ENCODE results near the gene DNPEP. TPM values are rescaled to one million over a fixed set of nuclear protein-coding genes. Genes with fewer than 3 reads are reported as not detected.

DNPEP gene
- total and polyA plus RNA-seq, 2 donors from 2014 or later: 53.3 to 71.0 TPM

DNA sequence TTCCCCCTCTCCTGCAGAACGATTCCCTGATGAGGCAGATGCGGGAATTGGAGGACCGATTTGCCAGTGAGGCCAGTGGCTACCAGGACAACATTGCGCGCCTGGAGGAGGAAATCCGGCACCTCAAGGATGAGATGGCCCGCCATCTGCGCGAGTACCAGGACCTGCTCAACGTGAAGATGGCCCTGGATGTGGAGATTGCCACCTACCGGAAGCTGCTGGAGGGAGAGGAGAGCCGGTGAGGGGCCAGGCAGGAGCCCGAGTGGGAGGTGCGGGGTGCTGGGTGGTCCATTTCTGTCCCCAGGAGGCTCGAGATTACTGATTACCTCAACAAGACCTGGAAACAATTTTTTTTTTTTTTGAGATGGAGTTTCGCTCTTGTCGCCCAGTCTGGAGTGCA lies 33.6 kb upstream of the DNPEP start:
- Histone ChIP-seq H3K27me3 (ENCODE audit: control insufficient read depth, insufficient read depth, low read length) (no peaks in the 10 kb centered on the region), H3K4me1 (ENCODE audit: control insufficient read depth in 2 of 3, insufficient read depth in 2 of 3, low read depth in 1 of 3, low read length in 3 of 3) (no peaks in the 10 kb centered on the region), H3K27ac (ENCODE audit: low read depth in 2 of 2, low read length in 2 of 2) (no peak overlapping the region), H3K36me3 (ENCODE audit: control insufficient read depth in 2 of 3, insufficient read depth in 3 of 3, low read length in 3 of 3) (no peaks in the 10 kb centered on the region), H3K9ac (ENCODE audit: low read length in 3 of 3) (no peak overlapping the region), H3K4me3 (ENCODE audit: low read length in 3 of 3) (no peak overlapping the region), H3K9me3 (ENCODE audit: control insufficient read depth in 2 of 3, insufficient read depth in 1 of 3, low read length in 3 of 3) (no peaks in the 10 kb centered on the region)
- intact Hi-C loops (cut with DNase I): no loop called here
- peak in 1 of 5 donors; percentile 29 for DNase-seq
- FAIRE-seq: no peak
- TF ChIP-seq, protein P1, sequence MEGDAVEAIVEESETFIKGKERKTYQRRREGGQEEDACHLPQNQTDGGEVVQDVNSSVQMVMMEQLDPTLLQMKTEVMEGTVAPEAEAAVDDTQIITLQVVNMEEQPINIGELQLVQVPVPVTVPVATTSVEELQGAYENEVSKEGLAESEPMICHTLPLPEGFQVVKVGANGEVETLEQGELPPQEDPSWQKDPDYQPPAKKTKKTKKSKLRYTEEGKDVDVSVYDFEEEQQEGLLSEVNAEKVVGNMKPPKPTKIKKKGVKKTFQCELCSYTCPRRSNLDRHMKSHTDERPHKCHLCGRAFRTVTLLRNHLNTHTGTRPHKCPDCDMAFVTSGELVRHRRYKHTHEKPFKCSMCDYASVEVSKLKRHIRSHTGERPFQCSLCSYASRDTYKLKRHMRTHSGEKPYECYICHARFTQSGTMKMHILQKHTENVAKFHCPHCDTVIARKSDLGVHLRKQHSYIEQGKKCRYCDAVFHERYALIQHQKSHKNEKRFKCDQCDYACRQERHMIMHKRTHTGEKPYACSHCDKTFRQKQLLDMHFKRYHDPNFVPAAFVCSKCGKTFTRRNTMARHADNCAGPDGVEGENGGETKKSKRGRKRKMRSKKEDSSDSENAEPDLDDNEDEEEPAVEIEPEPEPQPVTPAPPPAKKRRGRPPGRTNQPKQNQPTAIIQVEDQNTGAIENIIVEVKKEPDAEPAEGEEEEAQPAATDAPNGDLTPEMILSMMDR (IDR thresholded peaks at IDR 0.05; ENCODE audit: borderline replicate concordance, extremely low read depth, insufficient read depth): no peak

DNA sequence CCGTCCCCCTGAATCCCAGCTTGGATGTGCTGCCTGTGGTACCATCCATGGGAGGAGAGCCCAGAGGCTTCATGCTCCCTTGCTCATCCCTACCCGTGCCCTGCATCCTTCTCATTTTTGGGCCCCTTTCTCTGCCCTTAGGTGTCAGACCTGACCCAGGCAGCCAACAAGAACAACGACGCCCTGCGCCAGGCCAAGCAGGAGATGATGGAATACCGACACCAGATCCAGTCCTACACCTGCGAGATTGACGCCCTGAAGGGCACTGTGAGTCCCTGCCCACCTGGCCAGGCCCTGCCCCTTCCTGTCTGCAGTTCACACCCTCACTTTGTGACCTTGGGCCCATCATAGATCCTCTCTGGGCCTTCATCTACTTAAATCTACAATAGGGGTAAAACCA lies 33.0 kb upstream of the DNPEP start:
- no peak overlapping the region for H3K27ac ChIP-seq (ENCODE audit: low read depth in 2 of 2, low read length in 2 of 2)
- FAIRE-seq (no peak), DNase-seq (peak in 1 of 5 donors; percentile 28)
- H3K27me3 ChIP-seq (ENCODE audit: control insufficient read depth, insufficient read depth, low read length): no peaks in the 10 kb centered on the region
- no peaks in the 10 kb centered on the region for H3K4me1 ChIP-seq (ENCODE audit: control insufficient read depth in 2 of 3, insufficient read depth in 2 of 3, low read depth in 1 of 3, low read length in 3 of 3)
- H3K9ac ChIP-seq (ENCODE audit: low read length in 3 of 3): no peak overlapping the region
- intact Hi-C loops (cut with DNase I): no loop called here
- H3K9me3 ChIP-seq (ENCODE audit: control insufficient read depth in 2 of 3, insufficient read depth in 1 of 3, low read length in 3 of 3): no peaks in the 10 kb centered on the region
- no peak overlapping the region for H3K4me3 ChIP-seq (ENCODE audit: low read length in 3 of 3)
- TF ChIP-seq, protein P1 (IDR thresholded peaks at IDR 0.05; ENCODE audit: borderline replicate concordance, extremely low read depth, insufficient read depth): no peak
- no peaks in the 10 kb centered on the region for H3K36me3 ChIP-seq (ENCODE audit: control insufficient read depth in 2 of 3, insufficient read depth in 3 of 3, low read length in 3 of 3)

DNA sequence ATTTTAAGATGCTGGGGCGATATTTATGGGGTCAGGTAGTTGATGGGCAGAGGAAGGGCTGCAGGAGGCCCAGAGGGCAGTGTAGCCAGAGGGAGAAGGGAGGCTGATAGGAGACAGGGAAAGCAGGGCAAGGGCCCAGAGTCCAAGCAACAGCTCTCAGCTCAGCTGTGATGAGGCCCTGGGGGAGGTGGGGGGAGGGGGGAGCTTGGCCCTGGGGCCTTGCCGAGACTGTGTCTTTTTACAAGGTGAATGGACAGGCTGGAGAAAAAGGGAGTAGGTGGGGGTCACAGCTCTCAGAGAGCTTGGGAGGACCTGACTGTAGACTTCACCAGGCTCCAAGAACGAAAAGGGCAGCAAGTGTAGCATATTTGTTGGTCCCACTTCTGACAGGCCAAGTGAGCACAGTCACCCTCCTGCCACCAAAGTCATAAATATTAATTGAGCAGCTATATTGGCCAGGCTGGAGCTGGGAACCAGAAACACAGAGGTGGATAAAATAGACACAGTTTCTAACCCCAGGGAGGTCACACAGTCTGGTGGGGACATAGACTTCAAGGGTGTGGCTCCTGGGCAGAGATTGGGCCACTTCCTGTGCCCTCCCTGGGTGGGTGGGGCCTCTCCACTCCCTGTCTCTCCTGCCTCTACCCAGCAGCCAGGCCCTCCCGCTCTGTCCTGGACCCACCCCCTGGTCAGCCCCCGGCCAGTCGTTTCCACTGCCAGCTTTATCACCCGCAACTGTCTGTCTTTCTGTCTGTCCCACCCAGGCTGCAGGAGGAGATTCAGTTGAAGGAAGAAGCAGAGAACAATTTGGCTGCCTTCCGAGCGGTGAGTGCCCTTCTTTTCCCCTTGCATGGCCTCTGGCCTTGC lies 31.9 kb upstream of the DNPEP start:
- Histone ChIP-seq H3K4me3 (ENCODE audit: low read length in 3 of 3) (no peak overlapping the region), H3K9ac (ENCODE audit: low read length in 3 of 3) (no peak overlapping the region), H3K27me3 (ENCODE audit: control insufficient read depth, insufficient read depth, low read length) (no peaks in the 10 kb centered on the region), H3K27ac (ENCODE audit: low read depth in 2 of 2, low read length in 2 of 2) (no peak overlapping the region), H3K36me3 (ENCODE audit: control insufficient read depth in 2 of 3, insufficient read depth in 3 of 3, low read length in 3 of 3) (no peaks in the 10 kb centered on the region), H3K4me1 (ENCODE audit: control insufficient read depth in 2 of 3, insufficient read depth in 2 of 3, low read depth in 1 of 3, low read length in 3 of 3) (no peaks in the 10 kb centered on the region), H3K9me3 (ENCODE audit: control insufficient read depth in 2 of 3, insufficient read depth in 1 of 3, low read length in 3 of 3) (no peaks in the 10 kb centered on the region)
- FAIRE-seq: no peak
- TF ChIP-seq, protein P1 (IDR thresholded peaks at IDR 0.05; ENCODE audit: borderline replicate concordance, extremely low read depth, insufficient read depth): no peak
- intact Hi-C loops (cut with DNase I): no loop called here
- peak in 1 of 5 donors; percentile 59 for DNase-seq

Measured in kidney (tissue), 14 donors.